HTERT RPE-1 (cell line): Measurements from ENCODE around the gene PRDM4.
"Not testable (repeated sequence)": the region's sequence is repeated elsewhere in the genome, so short reads cannot be mapped to it uniquely, and the experiment has no call there.

Experiments used
- in situ Hi-C: fragments of 300-500 bp; cut with MboI; formaldehyde crosslinking; loops from 4 replicates; pipeline ENCODE4 v1.14.3; 2020; ENCODE audit warnings: low sequenced_read_pairs

Gene PRDM4

DNA sequence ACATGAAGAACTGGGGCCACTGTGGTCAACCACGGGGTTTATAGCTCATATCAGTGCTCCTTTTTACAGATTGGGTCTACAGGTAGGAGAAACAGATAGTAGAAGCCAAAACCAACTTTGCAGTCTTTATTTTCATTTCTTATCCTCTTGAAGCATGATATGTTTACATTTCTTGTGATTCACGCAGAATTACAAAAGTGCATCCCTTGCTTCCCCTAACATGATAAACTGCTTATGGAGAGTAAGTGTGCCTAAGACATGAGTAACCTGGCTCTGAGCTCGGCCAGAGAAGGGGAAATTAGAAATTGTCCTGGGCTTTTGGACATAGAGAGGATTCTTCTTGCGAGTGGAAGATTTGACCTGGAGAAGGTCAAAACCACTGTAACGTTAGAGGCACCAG, 56.9 kb downstream of the PRDM4 start:
- in situ Hi-C loops, result no loop called here

- in situ Hi-C loops, result no loop called here
Observed at GRCh38 chr12:107702106-107702505, 58.8 kb downstream of the PRDM4 start.

DNA sequence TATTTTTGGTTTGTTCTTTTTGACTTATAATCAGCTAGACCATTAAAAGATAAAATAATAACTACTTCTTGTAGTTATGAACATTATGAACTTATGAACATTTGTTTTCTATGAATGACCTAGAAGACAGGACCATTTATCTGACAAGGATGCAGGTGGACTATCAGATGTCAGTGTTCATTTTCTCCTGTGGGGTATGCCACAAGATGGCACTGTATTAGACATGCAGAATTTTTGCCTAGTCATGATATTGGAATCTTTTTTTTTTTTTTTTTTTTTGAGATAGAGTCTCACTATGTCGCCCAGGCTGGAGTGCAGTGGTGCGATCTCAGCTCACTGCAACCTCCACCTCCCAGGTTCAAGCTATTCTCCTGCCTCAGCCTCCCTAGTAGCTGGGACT, 65.2 kb downstream of the PRDM4 start:
- in situ Hi-C loops, result not testable (repeated sequence)

DNA sequence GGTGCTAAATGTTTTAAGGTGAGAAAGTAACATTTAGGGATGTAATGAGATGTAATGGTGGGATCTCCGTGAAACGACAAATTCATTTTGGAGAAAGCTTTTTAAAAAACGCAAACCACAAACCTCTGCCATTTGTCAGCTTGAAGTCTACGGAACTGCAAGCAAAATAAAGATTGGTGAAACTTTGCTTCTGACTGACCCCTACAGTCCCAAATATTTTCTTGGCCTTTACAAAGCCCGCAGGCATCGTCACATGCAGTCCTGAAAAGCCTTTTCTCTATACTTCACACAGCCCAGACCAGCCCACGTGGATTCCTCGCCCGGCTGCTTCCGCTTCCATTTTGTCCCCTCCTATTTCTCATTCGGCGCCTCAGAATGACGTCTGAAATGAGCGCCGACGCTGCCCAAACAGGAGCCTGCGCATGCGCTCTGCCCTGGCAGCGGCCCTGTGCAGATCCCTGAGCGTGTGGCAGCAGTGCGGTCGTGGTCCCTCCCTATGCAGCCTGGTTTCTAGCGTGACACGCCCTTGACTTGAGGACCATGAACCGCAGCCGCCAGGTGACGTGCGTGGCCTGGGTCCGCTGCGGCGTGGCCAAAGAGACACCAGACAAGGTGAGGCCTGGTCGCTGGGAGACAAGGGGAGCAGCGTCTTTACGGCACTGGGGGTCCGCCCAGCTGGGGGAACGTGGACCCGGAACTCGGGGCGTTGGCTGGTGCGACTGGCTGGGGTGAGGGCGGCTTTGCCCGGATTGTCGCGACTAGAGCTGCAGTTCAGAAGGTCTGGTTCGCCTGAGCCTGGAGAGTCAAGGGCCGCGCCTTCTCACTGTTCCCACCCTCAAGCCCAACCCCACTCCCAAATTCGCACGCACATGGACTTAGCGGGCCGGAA, 75.3 kb downstream of the PRDM4 start, which contains the start of gene PWP1:
PWP1 (plus strand) TSS at position 440 of the 889 bp plus-strand sequence; CDS start at position 541, 101 bp downstream.
- in situ Hi-C loops, result no loop called here

DNA sequence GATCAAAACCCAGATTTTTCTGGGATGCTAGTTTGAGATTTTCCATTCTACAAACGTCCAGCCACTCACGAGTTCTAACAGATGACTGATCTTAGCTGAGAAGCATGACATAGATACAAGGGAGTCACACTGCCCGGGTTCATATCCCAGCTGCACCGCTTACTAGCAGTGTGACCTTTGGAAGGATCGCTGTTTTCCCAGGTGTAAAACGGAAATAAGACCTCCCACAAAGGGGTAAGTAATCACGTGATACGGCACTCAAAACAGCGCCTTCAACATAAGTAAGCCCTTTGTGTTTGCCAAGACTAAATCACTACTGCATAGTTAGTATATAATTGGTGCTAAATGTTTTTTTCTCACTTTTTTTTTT, 76.0 kb downstream of the PRDM4 start:
- in situ Hi-C loops, result no loop called here

DNA sequence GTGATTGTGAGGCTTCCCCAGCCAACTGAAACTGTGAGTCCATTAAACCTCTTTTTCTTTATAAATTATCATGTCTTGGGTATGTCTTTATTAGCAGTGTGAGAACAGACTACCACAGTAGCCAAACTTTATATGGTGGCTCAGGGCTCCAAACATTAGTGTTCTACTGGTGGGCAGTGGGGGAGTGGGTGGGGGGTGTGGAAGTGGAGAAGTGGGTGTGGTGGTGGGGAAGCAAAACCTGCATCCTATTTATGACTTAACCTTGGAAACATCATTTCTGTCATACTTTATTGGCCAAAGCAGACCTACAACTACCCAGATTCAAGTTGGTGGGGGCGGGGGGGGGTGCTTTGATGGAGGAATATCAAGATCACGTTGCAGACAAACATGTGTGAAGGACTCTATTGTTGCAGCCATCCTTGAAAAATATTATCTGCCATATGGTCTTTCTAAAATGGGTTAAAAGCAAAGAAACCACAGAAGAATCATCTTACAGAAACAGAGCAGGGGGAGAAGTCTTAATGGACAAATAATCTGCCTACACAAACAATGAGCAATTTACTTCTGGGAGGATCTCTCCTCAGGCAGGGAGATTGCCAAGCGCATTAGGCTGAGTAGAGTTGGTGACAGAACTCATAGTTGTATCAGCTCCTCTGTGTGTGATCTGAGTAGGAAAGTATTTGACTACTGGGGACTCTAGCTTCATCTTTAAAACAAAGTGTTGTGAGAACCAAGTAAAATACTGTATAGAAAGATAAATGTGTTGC, 76.7 kb downstream of the PRDM4 start:
- in situ Hi-C loops, result no loop called here
